K562 (cell line): ENCODE measurements around the gene SPHK2. TPM values are rescaled to one million over a fixed set of nuclear protein-coding genes. Genes with fewer than 3 reads are reported as not detected.

Experiments
- DDX20 ChIP-seq: fragments of 450-650 bp; IDR thresholded peaks from 2 replicates; pipeline ENCODE4 v1.6.1; 2016; ENCODE audit warnings: missing genetic modification characterization, low read depth, mild to moderate bottlenecking, missing compliant biosample characterization, moderate library complexity
- EWSR1 ChIP-seq: fragments of 450-650 bp; IDR thresholded peaks from 2 replicates; pipeline ENCODE4 v1.6.1; 2018; ENCODE audit warnings: borderline replicate concordance, mild to moderate bottlenecking, low read depth, moderate library complexity; ENCODE audit not compliant: partially characterized antibody
- KDM2B ChIP-seq: fragments of 250-450 bp; sonication (Bioruptor Pico); IDR thresholded peaks from 2 replicates; pipeline ENCODE4 v1.8.0; 2021; ENCODE audit warnings: mild to moderate bottlenecking, moderate library complexity
- LARP7 ChIP-seq: fragments of 450-650 bp; IDR thresholded peaks from 2 replicates; pipeline ENCODE4 v1.6.1; 2016
- PYGO2 ChIP-seq: fragments of 450-650 bp; IDR thresholded peaks from 2 replicates; pipeline ENCODE4 v1.6.1; 2016; ENCODE audit warnings: mild to moderate bottlenecking, missing genetic modification characterization, moderate library complexity, missing compliant biosample characterization
- SMAD2 ChIP-seq: fragments of 150-350 bp; IDR thresholded peaks from 2 replicates; pipeline ENCODE4 v1.6.1; 2014; ENCODE audit warnings: low read depth, mild to moderate bottlenecking, low read length
- SRF ChIP-seq, 2 experiments: fragments of 250-450, 450-650 bp in 1 of 2; sonication (Bioruptor Pico) in 1 of 2; sonication (generic) in 1 of 2; formaldehyde crosslinking; IDR thresholded peaks; 2 replicates each; pipeline versions ENCODE4 v1.5.0 to v1.5.1; 2020 to 2022; ENCODE audit warnings: mild to moderate bottlenecking in 1 of 2, missing genetic modification reagents in 1 of 2
- TAF7 ChIP-seq: fragments of 450-650 bp; IDR thresholded peaks from 2 replicates; pipeline ENCODE4 v1.6.1; 2016; ENCODE audit warnings: missing genetic modification characterization, missing compliant biosample characterization
- ZNF12 ChIP-seq: sonication (generic); formaldehyde crosslinking; IDR thresholded peaks from 2 replicates; pipeline ENCODE4 v1.4.0; 2020; ENCODE audit warnings: mild to moderate bottlenecking, missing genetic modification reagents
- polyA plus RNA-seq, 8 experiments: library from polyadenylated mRNA; depleted of rRNA in 4 of 8; stranded (reverse) in 5 of 8; unstranded in 3 of 8; fragments of >200 nt; fragmentation: Nextera tagmentation in 2 of 8; fragmentation: Illumina TruSeq in 1 of 8; extraction: Ambion mirVana in 2 of 8; extraction: Trizol in 1 of 8; gene quantifications; 2 replicates each; pipeline versions ENCODE4 v1.2.1 to v1.2.3, GENCODE V29; 2011 to 2014; ENCODE audit warnings: inconsistent platforms in 1 of 8, missing spikeins in 1 of 8
- total RNA-seq, 7 experiments: library from RNA; depleted of rRNA in 6 of 7; stranded (reverse); fragments of >200 nt in 6 of 7; fragmentation: Illumina TruSeq in 2 of 7; extraction: Trizol in 2 of 7; gene quantifications; 2 replicates each; pipeline versions ENCODE4 v1.2.1 to v1.2.3, GENCODE V29; 2011 to 2021; ENCODE audit warnings: low replicate concordance in 1 of 7
- TF ChIP-seq, protein P1 (sequence below): fragments of 250-450 bp; sonication (Bioruptor Pico); IDR thresholded peaks from 2 replicates; pipeline ENCODE4 v1.4.0; 2020; ENCODE audit warnings: mild to moderate bottlenecking
- TF ChIP-seq, protein P2 (sequence below): fragments of 250-450 bp; sonication (Bioruptor Pico); IDR thresholded peaks from 2 replicates; pipeline ENCODE4 v1.5.0; 2021
- TF ChIP-seq, protein P3 (sequence below), 3 experiments: fragments of 200-800 bp in 1 of 3; sonication (Bioruptor generic) in 1 of 3; sonication (generic) in 1 of 3; formaldehyde crosslinking in 1 of 3; IDR thresholded peaks; 2 replicates each; pipeline versions ENCODE4 v1.6.1 to v1.8.0; 2016 to 2022; ENCODE audit warnings: mild to moderate bottlenecking in 2 of 3, missing compliant biosample characterization in 2 of 3, missing genetic modification characterization in 2 of 3, missing genetic modification reagents in 1 of 3
- TF ChIP-seq, protein P4 (sequence below): fragments of 450-650 bp; formaldehyde crosslinking; IDR thresholded peaks from 2 replicates; pipeline ENCODE4 v1.4.0; 2022; ENCODE audit warnings: missing genetic modification characterization
- TF ChIP-seq, protein P5 (sequence below): fragments of 450-650 bp; IDR thresholded peaks from 2 replicates; pipeline ENCODE4 v1.6.1; 2016; ENCODE audit warnings: low read depth, mild to moderate bottlenecking, moderate library complexity
- TF ChIP-seq, protein P6 (sequence below): IDR thresholded peaks from 2 replicates; pipeline ENCODE4 v1.6.1; 2011; ENCODE audit not compliant: insufficient read length; ENCODE audit errors: extremely low read depth
- TF ChIP-seq, protein P7 (sequence below), 3 experiments: fragments of 200-800 bp in 1 of 3; fragments of 250-450 bp in 1 of 3; fragments of 450-650 bp in 1 of 3; sonication (Bioruptor Pico) in 1 of 3; sonication (Bioruptor generic) in 1 of 3; formaldehyde crosslinking in 1 of 3; IDR thresholded peaks; 2 replicates each; pipeline versions ENCODE4 v1.6.1 to v1.8.0; 2016 to 2022; ENCODE audit warnings: mild to moderate bottlenecking in 2 of 3, missing genetic modification characterization in 2 of 3, missing compliant biosample characterization in 1 of 3, moderate library complexity in 1 of 3

Gene SPHK2
- total and polyA plus RNA-seq, 9 of the 15 experiments (the other 6 are each of a cell fraction or from before 2014, with no cell fraction given), result 0.10 to 15.2 (median 2.9) TPM

DNA sequence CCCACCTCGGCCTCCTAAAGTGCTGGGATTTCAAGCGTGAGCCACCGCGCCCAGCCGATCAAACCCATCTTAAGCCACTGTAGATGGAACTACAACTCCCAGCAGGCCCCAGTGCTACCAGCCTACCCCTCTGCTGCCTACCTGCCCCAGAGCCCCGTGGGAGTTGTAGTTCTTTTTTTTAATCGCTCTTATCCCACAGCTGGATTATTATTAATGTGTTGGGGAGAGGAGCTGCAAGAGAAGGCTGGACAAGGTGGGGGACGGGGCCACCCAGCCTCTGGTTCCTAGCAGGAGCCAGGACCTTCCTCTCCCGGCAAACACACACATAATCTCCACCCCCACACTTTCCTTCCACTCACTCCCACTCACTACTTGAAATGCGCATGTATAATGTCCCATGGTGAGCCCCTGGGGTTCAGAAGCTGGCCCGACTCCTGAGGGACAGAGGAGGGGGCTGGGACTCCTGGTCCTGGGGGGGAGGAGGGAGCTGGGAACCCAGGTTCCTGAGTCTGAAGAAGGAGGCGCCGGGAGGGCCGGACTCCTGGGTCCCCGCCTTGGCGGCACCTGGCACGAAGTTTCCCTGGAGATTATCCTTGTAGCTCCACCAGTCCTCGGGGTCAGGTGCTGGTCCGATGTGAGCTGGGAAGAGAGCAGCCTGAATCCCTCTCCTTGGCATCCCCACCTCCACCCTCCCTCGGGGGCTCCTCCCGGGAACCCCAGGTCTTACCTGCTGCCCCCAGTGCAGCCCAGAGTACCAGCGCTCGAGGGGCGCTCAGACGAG, 25.7 kb downstream of the SPHK2 start (continued):
- TF ChIP-seq PYGO2 (tag) (no peak), DDX20 (tag) (no peak), SMAD2 (0 out of 2 replicates have a peak, but pooled peaks have one; percentile 78), SRF (CRISPR knock-in tag; IDR thresholded peaks at IDR 0.05) (no peak), TAF7 (tag) (no peak), LARP7 (no peak), ZNF12 (CRISPR knock-in tag) (no peak), KDM2B (CRISPR knock-in tag) (no peak), EWSR1 (no peak)
- TF ChIP-seq, protein P1, sequence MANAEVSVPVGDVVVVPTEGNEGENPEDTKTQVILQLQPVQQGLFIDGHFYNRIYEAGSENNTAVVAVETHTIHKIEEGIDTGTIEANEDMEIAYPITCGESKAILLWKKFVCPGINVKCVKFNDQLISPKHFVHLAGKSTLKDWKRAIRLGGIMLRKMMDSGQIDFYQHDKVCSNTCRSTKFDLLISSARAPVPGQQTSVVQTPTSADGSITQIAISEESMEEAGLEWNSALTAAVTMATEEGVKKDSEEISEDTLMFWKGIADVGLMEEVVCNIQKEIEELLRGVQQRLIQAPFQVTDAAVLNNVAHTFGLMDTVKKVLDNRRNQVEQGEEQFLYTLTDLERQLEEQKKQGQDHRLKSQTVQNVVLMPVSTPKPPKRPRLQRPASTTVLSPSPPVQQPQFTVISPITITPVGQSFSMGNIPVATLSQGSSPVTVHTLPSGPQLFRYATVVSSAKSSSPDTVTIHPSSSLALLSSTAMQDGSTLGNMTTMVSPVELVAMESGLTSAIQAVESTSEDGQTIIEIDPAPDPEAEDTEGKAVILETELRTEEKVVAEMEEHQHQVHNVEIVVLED, result no peak
- TF ChIP-seq, protein P2, sequence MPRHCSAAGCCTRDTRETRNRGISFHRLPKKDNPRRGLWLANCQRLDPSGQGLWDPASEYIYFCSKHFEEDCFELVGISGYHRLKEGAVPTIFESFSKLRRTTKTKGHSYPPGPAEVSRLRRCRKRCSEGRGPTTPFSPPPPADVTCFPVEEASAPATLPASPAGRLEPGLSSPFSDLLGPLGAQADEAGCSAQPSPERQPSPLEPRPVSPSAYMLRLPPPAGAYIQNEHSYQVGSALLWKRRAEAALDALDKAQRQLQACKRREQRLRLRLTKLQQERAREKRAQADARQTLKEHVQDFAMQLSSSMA (CRISPR knock-in tag), result no peak
- TF ChIP-seq, protein P3, sequence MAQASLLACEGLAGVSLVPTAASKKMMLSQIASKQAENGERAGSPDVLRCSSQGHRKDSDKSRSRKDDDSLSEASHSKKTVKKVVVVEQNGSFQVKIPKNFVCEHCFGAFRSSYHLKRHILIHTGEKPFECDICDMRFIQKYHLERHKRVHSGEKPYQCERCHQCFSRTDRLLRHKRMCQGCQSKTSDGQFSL (CRISPR knock-in tag; IDR thresholded peaks at IDR 0.05), result no peak
- TF ChIP-seq, protein P3 (tag; IDR thresholded peaks at IDR 0.05), result no peak
- TF ChIP-seq, protein P4, sequence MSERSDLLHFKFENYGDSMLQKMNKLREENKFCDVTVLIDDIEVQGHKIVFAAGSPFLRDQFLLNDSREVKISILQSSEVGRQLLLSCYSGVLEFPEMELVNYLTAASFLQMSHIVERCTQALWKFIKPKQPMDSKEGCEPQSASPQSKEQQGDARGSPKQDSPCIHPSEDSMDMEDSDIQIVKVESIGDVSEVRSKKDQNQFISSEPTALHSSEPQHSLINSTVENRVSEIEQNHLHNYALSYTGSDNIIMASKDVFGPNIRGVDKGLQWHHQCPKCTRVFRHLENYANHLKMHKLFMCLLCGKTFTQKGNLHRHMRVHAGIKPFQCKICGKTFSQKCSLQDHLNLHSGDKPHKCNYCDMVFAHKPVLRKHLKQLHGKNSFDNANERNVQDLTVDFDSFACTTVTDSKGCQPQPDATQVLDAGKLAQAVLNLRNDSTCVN (CRISPR knock-in tag), result no peak
- TF ChIP-seq, protein P5, sequence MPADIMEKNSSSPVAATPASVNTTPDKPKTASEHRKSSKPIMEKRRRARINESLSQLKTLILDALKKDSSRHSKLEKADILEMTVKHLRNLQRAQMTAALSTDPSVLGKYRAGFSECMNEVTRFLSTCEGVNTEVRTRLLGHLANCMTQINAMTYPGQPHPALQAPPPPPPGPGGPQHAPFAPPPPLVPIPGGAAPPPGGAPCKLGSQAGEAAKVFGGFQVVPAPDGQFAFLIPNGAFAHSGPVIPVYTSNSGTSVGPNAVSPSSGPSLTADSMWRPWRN, result no peak
- TF ChIP-seq, protein P6, sequence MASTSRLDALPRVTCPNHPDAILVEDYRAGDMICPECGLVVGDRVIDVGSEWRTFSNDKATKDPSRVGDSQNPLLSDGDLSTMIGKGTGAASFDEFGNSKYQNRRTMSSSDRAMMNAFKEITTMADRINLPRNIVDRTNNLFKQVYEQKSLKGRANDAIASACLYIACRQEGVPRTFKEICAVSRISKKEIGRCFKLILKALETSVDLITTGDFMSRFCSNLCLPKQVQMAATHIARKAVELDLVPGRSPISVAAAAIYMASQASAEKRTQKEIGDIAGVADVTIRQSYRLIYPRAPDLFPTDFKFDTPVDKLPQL, result no peak
- TF ChIP-seq, protein P7, sequence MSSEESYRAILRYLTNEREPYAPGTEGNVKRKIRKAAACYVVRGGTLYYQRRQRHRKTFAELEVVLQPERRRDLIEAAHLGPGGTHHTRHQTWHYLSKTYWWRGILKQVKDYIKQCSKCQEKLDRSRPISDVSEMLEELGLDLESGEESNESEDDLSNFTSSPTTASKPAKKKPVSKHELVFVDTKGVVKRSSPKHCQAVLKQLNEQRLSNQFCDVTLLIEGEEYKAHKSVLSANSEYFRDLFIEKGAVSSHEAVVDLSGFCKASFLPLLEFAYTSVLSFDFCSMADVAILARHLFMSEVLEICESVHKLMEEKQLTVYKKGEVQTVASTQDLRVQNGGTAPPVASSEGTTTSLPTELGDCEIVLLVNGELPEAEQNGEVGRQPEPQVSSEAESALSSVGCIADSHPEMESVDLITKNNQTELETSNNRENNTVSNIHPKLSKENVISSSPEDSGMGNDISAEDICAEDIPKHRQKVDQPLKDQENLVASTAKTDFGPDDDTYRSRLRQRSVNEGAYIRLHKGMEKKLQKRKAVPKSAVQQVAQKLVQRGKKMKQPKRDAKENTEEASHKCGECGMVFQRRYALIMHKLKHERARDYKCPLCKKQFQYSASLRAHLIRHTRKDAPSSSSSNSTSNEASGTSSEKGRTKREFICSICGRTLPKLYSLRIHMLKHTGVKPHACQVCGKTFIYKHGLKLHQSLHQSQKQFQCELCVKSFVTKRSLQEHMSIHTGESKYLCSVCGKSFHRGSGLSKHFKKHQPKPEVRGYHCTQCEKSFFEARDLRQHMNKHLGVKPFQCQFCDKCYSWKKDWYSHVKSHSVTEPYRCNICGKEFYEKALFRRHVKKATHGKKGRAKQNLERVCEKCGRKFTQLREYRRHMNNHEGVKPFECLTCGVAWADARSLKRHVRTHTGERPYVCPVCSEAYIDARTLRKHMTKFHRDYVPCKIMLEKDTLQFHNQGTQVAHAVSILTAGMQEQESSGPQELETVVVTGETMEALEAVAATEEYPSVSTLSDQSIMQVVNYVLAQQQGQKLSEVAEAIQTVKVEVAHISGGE (CRISPR knock-in tag; IDR thresholded peaks at IDR 0.05), result peak in 1 of 3 experiments; percentile 85; a peak in 2 of 6 replicates
